Kasumi-1 (cell line): Measurements from ENCODE around the gene LRGUK.
A peak's percentile ranks its signal among the peaks of the same experiment; 100 is the strongest.
"Not testable (repeated sequence)": the region's sequence is repeated elsewhere in the genome, so short reads cannot be mapped to it uniquely, and the experiment has no call there.

Source experiments
- DNase-seq, 2 experiments: peaks; one replicate each; lab custom pipeline; 2025; lab: John Stamatoyannopoulos, UW

LRGUK gene

DNA sequence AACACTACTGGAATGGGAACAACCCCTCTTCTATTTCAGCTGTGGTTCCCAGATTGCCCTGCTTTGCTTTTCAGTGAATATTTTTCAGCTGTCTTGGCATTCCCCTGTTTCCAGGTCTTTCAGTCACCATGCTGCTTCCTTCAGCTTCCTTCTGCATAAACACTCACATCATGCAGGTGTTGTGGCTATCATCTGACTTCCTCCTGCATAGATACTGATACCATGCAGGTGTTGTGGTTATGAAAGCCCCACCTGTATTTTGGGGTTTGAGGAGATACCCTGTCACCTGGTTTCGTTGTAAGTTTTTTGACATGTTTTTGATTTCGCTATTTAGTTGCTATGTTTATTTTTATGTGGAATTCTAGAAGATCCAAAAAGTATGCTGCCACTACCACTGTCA, 118.1 kb downstream of the LRGUK start:
- no peak for DNase-seq

DNA sequence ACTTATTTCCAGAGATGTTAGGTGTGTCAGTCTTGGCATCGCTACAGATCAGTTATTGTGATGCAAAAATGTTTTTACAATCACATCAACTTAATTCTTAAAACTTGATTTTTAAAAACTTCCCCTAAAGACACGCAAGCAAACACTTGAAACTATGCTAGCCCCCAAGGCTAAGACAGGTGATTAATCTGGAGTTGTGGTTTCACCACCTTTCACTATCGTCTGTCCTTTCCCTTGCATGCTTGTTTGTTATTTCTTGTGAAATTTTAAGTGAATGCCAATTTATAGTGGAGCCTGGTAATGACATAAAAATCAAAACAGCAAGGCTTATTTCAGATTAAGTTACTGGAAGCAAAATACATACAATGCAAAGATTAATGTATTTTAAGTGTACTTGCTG, 119.2 kb downstream of the LRGUK start:
- no peak for DNase-seq

DNA sequence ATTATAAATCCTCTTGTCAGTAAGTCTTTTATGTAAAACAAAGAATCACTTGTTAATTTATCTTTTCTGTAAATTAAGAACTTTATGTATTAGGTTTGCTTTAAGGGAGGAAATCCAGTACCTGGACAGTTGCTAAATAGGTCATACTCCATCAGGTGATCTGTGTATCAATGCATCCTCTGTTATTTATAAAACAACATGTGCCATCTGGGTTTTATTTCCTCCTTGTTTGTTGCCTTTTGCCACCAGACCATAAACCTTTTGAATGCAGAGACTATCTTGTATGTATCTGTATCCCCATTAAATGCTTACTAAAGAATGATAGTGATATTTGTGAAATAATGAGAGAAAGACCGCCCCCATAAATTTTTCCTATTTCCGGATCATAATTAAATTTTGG, 119.6 kb downstream of the LRGUK start:
- no peak for DNase-seq

DNA sequence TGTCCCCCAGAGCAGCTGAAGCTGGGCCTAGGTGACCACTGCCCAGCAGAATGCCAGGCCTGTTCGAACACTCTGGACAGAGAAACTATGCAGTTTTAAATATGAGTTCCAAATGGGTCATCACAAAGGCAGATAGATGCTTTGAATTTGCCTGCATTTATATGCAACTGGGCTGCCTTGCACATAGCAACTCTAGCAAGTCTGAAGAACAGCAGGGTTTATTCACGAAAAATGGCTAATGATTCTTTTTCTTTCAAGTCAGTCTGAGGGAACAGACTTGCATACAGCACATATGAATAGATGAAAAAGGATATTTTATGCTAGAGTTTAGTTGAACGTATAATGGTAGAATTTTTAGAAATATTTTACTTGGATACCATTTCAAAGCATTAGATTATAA, 121.1 kb downstream of the LRGUK start:
- no peak for DNase-seq

DNA sequence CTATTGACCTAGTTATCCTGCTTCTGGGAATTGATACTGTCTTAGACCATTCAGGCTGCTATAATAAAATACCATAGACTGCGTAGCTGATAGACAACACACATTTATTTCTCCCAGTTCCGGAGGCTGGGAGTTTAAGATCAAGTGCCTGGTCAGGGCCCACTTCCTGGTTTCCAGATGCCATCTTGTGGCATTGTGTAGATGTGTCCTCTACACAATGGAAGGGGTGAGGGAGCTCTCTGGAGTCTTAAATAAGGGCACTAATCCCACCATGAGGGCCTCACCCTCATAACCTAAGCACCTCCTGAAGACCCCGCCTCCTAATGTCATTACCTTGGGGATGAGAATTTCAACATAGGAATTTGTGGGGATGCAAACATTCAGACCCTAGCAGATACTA, 127.2 kb downstream of the LRGUK start:
- peak; percentile 12 to 32 for DNase-seq

DNA sequence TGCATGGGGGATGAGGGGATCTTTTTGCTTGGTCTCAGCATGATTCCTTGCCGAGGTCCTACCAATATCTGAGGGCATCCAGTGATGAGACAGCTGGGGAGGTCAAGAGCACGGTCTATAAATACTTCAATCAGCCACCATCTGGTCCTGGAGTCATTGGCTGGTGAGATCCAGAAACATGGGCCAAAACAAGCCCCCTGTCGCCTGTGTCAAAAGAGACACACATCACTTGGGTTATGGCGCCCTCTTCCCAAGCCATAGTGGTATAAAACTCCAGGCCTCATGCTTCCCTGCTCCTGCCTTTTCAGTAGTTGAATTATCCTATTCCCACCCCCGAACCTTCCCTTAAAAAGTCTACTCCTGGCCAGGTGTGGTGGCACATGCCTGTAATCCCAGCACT, 128.7 kb downstream of the LRGUK start:
- no peak for DNase-seq

DNA sequence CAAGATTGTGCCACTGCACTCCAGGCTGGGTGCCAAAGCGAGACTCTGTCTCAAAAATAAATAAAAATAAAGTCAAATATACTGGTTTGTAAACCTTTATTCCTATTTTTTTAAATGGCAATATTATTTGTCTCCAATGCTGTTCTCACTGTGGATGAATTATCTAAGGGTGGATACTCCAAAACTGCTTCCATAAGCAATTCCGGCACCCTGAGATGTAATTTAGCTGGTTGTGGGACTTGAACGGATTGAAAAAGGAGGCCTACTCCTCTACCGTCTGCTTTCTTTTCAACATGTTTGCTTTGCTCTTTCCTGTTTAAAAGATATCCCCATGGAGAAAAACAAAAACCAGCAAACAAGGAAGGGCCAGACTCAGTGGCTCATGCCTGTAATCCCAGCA, 135.2 kb downstream of the LRGUK start:
- DNase-seq, result no peak

DNA sequence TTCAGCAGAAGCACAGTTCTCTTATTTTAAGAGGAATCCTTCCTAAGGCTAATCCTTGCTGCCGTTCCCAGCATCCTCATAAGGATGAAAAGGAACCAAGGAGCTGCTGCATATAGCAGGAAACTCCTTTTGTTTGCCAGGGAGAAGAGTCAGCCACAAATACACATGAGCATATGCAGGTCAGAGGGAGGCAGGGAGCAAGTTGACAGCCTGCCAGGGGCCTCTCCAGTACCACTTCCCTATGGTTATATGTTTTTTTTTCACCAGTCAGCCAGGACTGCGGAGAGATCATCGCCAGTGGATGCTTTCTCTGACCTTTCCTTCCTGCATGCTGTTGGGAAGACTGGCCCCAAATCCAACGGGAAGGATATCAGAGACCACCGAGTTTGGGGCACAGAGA, 149.8 kb downstream of the LRGUK start:
- no peak for DNase-seq

DNA sequence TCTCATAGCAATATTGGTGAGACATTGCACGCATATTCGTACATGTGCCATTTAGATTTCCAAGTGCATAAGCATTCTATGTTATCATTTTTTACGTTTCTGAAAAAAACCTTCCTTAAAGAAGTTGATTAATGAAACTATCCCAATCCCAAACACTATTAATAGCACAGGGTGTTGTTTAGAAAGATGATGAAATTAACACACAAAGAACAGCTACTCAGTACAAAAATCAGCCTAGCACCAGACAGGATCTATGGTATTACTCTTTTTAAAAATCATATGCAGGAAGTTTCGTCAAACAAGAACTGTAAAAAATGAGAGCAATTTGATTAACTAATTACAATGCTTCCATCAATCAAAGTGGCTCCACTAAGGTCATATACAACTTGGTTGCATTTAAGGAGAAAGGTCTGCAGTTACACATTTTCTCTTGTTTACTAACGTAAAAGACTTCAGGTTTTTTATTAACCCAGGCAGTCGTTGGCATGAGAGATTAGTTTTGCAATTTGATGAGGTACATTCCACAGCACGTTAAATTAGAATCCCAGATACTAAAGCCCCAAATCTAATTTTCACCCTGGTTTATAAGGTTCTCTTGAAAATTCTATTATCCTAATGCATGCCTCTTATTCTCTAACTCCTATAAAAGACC, 151.5 kb downstream of the LRGUK start:
- DNase-seq, result no peak

DNA sequence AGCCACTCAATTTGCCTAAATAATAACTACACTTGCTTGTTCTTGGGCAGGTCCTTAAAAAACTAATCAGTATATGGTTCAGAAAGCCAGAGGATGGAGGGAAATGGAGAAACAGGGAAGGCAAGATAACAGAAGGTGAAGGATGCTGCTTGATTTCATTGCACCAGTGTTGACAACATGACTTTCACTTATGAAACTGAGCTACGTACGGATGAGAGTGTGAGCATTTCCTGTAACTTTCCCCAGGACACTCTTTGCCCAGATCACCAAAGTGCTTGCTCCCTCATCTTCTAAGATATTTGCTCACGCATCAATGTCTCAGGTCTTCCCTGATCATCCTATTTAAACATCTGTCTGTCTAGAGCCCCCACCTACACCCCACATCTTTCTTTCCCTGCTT, 152.2 kb downstream of the LRGUK start:
- DNase-seq, result no peak

DNA sequence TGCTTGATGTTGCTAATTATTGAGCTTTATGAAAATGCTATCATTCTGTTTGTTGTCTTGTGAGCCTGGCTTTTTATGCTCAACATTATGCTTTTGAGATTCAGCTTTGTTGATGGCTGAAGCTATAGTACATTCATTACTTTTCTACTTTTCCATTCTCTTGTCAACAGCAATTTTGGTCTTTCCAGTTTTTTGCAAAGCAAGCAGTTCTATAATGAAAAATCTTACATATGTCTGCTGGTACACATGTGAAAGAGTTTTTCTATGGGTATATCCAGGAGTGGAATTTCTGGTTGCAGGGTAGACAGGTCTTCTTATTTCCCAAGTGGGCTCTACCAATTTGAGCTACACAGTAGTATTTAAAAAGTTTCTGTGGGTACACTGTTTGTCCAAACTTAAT, 152.8 kb downstream of the LRGUK start:
- no peak for DNase-seq

DNA sequence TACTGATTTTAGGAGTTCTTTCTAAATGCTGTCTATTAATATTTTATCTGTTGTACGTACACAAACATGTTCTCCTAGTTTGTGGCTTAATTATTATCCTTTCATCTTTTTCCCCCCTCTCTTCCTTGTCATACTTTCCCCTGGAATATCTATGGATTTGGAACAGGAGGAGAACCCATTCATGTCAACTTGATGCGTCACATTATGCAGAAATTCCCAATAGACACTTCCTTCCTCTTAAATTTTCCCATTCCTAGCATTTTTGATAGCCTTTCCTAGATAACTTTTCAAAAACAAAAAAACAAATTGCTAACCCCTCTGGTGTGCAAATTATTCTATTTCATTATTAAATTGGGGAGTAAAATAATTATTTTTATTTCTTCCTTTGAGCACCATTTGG, 153.4 kb downstream of the LRGUK start:
- no peak for DNase-seq

DNA sequence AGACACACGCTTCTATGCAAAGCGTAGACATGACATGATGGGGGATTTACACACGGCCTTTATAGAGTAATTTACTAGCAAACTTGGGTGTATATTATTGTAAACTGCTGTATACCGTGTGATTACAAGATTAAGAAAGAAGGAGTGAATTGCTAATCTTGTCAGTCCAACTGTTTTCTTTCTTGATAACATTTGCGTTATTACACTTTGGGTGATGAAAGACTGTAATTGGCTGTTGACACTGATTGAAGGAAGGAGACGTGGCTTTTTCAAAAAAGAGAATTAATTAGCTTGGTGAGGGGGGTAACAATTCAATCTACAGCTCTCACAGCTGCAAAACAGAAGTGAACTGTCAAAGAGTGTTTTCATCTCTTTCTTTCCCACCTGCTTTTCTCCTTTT, 156.9 kb downstream of the LRGUK start:
- no peak for DNase-seq

DNA sequence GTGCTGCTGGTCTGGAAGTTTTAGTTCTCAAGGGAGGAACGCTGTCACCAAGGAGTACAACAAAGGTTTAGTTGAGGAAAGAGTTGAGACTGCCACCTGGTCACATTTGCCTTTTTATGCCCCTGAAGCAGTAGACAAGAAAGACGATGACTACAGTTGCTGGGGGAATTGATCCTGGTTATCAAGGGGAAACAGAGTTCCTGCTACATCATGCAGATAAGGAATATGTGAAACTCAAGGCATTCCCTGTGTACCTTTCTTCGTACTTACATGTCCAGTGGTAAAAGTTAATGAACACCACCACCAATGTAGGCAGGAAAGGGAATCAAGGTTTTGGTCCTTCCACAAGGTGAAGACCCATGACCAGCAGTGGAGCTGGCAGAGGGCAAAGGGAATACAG, 157.8 kb downstream of the LRGUK start:
- DNase-seq, result no peak

DNA sequence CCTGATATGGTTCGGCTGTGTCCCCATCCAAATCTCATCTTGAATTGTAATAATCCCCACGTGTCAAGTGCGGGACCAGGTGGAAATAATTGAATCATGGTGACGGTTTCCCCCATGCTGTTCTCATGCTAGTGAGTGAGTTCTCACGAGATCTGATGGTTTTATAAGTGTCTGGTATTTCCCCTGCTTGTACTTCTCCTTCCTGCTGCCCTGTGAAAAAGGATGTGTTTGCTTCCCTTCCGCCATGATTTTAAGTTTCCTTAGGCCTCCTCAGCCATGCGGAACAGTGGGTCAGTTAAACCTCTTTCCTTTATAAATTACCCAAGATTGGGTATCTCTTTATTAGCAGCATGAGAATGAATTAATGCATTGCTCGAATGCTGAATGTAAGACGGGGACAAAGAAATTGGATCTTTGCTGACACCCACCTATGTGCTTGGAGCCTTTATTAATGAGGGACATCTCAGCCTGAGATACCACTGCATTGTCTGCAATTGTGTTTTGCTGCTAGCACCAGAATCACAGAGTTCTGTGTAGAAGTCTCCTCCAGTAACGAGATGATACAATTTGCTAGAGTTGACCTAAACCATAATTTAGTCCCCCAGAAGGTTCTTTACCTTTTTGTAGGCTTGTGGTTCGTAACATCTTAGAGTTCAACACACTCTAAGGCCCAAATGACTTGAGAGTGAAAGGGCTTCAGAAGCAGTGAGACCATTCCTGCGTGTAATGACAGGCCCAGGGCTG, 160.9 kb downstream of the LRGUK start:
- DNase-seq, result no peak

DNA sequence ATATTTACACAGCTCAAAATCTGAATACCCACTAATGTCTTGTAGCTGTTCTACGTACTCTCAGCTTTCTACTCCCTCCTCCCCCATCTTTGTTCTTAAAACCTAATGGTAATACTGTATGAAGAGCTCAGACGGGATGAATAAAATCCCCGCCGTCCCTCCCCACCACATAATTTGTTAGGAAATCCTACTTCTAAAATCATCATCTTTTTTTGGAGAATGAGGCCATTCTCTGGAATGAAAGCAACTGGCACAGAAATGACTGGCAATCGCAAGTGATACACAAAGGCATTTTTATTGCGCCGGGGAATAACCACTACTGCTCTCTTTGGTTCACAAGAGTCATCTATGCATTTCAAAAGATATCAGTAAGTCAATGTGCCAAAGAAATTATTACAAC, 162.3 kb downstream of the LRGUK start:
- no peak for DNase-seq

DNA sequence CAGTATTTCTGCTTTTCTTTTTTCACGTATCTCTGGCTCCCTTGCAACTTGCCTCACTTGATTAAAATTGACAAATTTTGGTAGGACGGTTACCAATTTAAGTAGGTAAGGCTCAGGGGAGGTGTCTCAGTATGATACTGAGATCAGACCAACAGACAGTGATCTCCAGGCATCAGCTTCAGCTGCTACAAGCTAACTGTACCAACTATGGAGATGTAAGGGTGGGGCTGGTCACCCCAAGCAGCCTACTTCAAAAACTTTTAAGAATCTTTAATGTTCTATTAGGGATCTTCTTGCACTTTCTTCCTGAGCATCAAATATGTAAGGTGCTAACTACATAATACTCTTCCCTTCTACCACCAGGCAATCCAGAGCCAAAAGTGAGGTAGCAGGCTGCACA, 162.7 kb downstream of the LRGUK start:
- DNase-seq, result no peak

DNA sequence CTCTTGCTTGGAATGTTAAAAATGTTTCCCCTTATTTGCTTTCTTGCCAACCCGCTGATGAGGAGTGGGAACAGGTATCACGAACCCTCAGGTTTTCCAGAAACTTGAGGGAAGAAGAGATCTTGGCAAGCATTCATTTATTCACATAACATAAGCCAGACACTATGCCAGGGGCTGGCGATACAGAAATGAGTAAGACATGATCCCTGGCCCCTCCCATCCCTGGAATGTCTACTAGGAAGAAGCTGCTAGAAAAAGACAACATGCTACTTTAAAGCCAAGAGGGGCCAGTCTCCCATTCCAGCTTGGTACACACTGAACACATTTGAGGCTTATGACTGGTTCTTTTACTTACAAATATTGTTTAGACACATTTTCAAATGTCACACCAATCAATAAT, 163.1 kb downstream of the LRGUK start:
- no peak for DNase-seq

DNA sequence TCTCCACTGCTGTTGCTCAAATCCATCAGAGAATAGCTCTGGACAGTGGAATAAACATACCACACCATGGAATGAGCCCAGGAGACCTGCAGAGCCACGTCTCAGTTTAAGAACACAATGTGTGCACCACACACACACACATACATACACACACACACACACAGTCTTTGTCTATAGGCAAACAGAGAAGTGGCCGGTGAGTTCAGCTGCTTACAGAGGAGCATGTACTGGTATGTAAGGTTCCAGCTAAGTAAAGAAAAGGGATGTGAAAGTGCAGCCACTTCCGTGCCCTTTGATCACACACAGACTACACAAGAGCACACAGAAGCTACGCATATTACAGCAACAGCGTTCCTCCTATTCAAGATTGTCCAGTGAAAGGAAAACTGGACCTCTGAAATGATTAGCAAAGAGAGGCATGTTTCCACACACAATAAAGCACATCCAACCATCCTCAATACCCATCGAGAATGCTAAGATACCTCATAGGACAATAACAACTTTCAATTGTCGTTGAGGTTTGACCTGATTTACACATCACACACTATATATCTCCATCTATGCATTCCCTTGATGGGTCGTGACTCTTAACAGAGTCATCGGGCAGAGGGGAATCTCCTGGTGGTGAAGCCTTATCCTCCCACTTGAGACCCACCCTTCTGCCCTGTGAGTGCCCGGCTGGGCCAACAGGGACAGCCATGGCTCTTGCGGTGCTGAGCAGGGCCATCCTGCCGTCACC, 166.0 kb downstream of the LRGUK start:
- no peak for DNase-seq

DNA sequence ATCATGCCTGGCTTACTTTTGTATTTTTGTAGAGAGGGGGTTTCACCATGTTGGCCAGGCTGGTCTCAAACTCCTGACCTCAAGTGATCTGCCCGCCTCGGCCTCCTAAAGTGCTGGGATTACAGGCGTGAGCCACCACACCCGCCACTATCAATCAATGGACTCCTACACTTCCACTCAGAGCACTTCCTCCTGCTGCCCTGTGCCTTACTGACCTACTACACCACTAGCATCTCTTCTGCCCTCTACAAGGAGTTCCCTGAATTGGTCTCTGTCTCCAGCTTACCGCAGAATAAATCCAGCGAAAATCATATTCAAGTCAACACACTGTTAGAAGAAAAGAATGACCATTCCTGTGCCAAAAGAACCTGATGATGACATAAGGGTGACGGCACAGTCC, 168.8 kb downstream of the LRGUK start:
- not testable (repeated sequence) for DNase-seq

DNA sequence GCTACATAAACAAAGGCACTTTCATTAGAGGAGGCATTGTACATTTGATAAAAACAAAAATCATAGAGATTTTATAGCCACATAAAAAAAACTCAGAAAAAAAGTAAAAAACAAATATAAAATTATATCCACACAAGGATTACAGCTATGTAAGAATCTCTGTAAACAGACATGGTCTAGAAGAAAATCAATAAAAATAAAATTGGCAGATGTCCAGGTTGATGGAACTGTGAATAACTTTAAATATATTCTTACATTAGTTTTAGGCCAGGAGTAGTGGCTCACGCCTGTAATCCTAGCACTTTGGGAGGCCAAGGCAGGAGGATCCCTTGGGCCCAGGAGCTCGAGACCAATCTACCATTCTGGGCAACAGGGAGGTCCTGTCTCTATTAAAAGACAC, 170.3 kb downstream of the LRGUK start:
- DNase-seq, result no peak

DNA sequence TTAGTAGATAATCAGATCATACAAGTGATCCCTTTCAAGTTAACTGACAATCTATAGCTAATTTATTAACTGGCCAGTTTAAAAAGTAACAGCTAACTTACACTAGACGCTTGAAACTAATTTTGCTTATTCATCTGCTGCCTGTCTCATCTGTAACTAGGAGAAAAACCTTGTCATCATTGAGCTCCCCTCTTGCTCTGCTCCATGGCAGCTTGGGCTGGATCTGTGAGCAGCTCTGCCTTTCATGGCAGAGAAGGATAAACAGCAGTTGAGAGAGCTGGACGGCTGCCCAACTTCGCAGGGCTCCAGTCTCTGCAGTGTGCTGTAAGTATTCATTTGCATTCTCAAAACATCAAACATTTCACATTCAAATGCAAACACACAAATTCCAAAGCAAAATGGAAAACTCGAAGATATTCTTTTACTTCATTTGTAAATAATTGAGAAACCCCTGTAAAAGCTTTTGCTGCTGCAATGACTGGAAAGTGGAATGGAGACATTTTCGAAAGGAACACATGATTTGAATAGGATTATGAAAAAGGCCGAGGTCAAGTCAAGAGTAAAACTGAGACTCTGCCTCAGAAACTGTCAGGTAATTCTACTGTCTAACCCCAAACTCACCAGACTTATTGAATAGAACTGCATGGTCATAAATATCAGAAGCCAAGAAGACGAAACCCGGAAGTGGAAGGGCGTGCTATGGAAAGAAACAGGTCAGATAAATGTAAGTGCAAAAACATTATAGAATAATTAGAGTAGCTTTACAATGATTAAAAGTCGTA, 172.0 kb downstream of the LRGUK start:
- DNase-seq, result no peak

DNA sequence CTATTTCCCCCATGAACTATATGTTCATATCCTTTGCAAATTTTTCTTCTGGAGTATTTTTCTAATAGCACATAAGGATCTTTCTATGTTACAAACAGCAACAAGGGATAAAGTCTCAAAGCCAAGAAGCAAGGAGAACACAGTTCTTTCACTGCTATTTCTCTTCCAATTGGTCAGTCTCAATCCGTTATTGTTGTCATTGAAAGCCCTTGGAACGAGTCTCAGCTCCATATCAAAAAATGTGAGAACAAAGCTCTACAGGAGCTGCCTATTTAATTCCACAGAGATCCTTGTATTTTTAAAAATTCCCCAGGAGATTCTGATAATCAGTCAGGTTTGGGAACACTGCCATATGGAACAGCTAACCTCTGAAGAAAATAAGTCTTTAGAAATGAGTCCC, 173.8 kb downstream of the LRGUK start:
- no peak for DNase-seq
